NCI-H2227 treated with DMSO at 0.1 percent for 48 hours (cell line): Measurements from ENCODE around the gene SLC12A6.
A peak's percentile ranks its signal among the peaks of the same experiment; 100 is the strongest.

Source experiments
- DNase-seq: peaks from one replicate; lab custom pipeline; 2025; lab: John Stamatoyannopoulos, UW

Gene SLC12A6

GRCh38 chr15:34259566-34259965, 78.0 kb downstream of the SLC12A6 start:
- no peak for DNase-seq

- no peak for DNase-seq
Observed at GRCh38 chr15:34258151-34258550, 79.4 kb downstream of the SLC12A6 start.

- DNase-seq: no peak
Observed at GRCh38 chr15:34252545-34252944, 85.0 kb downstream of the SLC12A6 start.

GRCh38 chr15:34248190-34248589, 89.4 kb downstream of the SLC12A6 start:
- DNase-seq: no peak

- DNase-seq: no peak
Observed at GRCh38 chr15:34246276-34246976, 91.2 kb downstream of the SLC12A6 start.

- no peak for DNase-seq
Observed at GRCh38 chr15:34243226-34243625, 94.4 kb downstream of the SLC12A6 start.

- DNase-seq: no peak
Observed at GRCh38 chr15:34242331-34242710, 95.3 kb downstream of the SLC12A6 start.

GRCh38 chr15:34241376-34242330, 95.9 kb downstream of the SLC12A6 start:
- peak; percentile 0 for DNase-seq

- no peak for DNase-seq
Observed at GRCh38 chr15:34240537-34240936, 97.0 kb downstream of the SLC12A6 start.

GRCh38 chr15:34239151-34239808, 98.3 kb downstream of the SLC12A6 start:
- DNase-seq: no peak

- DNase-seq: no peak
Observed at GRCh38 chr15:34233614-34234013, 104.0 kb downstream of the SLC12A6 start.

- DNase-seq: peak; percentile 29
Observed at GRCh38 chr15:34223904-34224596, 113.5 kb downstream of the SLC12A6 start.

GRCh38 chr15:34217587-34218225, 119.9 kb downstream of the SLC12A6 start:
- DNase-seq: no peak

GRCh38 chr15:34216527-34217270, 120.9 kb downstream of the SLC12A6 start:
- no peak for DNase-seq

- no peak for DNase-seq
Observed at GRCh38 chr15:34214135-34214534, 123.4 kb downstream of the SLC12A6 start.

GRCh38 chr15:34213690-34214089, 123.9 kb downstream of the SLC12A6 start:
- no peak for DNase-seq

GRCh38 chr15:34209421-34210282, 127.9 kb downstream of the SLC12A6 start, which contains the start of gene KATNBL1:
TSS of gene KATNBL1 (minus strand) at chr15:34210096. CDS start at chr15:34163676, 46,420 bp downstream.
- DNase-seq: peak; percentile 87

GRCh38 chr15:34206011-34206410, 131.6 kb downstream of the SLC12A6 start:
- DNase-seq: no peak

- DNase-seq: no peak
Observed at GRCh38 chr15:34203936-34204335, 133.6 kb downstream of the SLC12A6 start.

GRCh38 chr15:34203305-34203704, 134.3 kb downstream of the SLC12A6 start:
- no peak for DNase-seq
